ENCODE results near the gene NBPF4. TPM values are rescaled to one million over a fixed set of nuclear protein-coding genes. Genes with fewer than 3 reads are reported as not detected.
"Not testable (repeated sequence)": the region's sequence is repeated elsewhere in the genome, so short reads cannot be mapped to it uniquely, and the experiment has no call there.

NBPF4 gene
- total and polyA plus RNA-seq, 8 donors, result not detected

DNA sequence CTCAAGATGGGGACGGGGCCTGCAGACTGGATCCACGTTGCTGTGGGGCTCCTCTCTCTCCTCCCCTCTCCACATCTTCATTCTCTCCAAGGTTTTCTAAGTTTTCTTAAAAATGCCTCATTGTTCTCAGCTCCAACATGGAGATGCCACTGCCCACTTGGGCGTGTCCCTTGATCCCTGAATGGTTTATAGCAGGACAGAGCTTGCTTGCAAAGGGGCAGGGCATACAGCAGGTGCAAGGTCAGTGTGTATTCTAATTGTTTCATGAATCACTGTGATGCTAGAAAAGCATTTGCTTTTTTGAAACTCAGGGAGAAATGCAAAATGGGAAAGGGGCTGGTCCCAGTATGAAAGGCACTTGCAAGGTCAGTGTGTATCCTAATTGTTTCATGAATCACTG is 13.9 kb downstream of the NBPF4 start:
- intact Hi-C loops (cut with DNase I); DNase-seq; H3K27ac ChIP-seq; H3K4me3 ChIP-seq; H3K36me3 ChIP-seq; H3K4me1 ChIP-seq; ATAC-seq; H3K27me3 ChIP-seq; H3K9me3 ChIP-seq; FAIRE-seq: not testable (repeated sequence)
- no CpG with 5 or more reads among the region's 3 CpGs for WGBS, 2 donors

DNA sequence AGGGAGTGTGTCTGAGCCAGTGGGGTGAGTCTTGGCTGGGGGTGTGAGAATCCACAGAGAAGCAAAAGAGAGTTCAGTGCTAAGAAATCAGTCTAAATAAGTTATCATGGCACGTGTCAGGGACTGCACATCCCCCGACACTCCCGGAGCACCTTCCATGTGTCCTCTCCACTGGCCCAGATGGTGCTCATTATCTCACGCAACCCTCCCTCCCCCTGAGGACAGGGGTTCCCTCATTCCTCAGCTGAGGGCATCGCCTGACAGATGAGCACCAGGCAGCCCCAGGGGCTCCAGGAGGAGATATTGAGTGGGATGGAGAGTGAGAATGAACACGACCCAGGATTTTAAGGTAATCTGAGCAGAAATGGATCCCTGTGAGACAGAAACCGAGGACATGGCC is 16.1 kb downstream of the NBPF4 start:
- H3K27ac ChIP-seq; H3K4me1 ChIP-seq; H3K4me3 ChIP-seq; ATAC-seq; H3K9me3 ChIP-seq; intact Hi-C loops (cut with DNase I); DNase-seq; H3K27me3 ChIP-seq; H3K36me3 ChIP-seq; FAIRE-seq: not testable (repeated sequence)
- no CpG with 5 or more reads among the region's 7 CpGs for WGBS, 2 donors

DNA sequence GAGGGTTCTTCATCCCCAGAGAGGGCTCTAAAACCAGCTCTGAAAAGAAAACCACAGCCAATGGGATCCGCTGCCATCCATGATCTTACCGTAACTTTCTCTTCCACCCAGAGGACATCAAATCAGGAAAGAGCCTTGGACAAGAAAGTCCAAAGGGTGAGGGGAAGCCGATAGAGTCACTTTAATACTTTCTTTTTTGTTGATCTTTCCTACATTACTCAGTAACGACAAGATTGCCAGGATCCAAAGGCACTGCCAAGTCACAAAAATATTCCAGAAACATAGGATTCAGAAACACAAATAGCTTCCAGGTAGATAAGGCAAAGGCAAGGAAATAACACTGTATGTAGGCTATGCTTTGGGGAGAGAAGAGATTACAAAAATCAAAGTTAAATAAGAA is 17.0 kb downstream of the NBPF4 start:
- ATAC-seq; DNase-seq; H3K27me3 ChIP-seq; intact Hi-C loops (cut with DNase I); FAIRE-seq; H3K27ac ChIP-seq; H3K9me3 ChIP-seq; H3K36me3 ChIP-seq; H3K4me3 ChIP-seq; H3K4me1 ChIP-seq: not testable (repeated sequence)
- WGBS, 2 donors, result 10 to 25% methylated on average over 1 to 2 of the region's 4 CpGs

DNA sequence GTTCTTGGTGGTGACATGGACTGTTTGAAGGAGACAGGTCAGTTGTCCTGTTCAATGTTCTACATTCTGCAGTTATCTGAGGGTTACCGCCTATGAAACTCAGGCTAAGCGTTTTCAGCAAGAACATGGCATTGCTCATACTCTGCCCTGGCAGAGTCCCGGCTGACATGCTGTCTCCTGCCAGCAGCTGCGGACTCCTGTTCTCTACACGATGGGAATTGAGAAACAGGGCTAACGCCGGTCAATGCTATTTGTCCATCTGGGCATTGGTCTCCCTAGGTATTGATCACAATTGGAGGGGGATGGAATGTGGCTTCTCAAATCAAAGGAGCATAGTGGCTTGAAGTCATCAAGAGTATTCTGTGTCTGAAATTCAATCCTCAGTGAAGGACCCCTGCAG is 20.6 kb downstream of the NBPF4 start:
- H3K4me3 ChIP-seq; H3K4me1 ChIP-seq; H3K9me3 ChIP-seq; FAIRE-seq; H3K27ac ChIP-seq; intact Hi-C loops (cut with DNase I); H3K36me3 ChIP-seq; ATAC-seq; H3K27me3 ChIP-seq; DNase-seq: not testable (repeated sequence)
- 69 to 70% methylated on average over 7 of the region's 7 CpGs for WGBS, 2 donors

DNA sequence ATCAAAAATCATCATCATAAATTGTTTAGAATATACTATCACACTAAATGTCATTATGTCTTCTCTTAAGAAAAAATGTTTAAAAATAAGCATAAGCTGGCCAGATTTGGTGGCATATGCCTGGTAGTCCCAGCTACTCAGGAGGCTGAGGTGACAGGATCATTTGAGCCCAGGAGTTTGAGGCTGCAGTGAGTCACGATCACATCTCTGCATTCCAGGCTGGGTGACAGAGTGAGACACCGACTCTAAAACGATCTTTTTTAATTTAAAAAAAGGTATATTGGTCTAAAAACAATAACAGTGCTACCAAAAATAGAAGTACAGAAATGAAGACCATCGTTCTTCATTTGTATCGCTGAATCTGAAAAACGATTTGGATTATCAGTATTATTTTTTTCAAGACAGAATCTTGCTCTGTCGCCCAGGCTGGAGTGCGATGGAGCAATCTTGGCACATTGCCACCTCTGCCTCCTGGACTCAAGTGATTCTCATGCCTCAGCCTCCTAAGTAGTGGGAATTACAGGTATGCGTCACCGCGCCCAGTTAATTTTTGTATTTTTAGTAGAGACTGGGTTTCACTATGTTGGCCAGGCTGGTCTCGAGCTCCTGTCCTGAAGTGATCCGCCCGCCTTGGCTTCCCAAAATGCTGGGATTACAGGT is 26.2 kb downstream of the NBPF4 start:
- not testable (repeated sequence) for FAIRE-seq

DNA sequence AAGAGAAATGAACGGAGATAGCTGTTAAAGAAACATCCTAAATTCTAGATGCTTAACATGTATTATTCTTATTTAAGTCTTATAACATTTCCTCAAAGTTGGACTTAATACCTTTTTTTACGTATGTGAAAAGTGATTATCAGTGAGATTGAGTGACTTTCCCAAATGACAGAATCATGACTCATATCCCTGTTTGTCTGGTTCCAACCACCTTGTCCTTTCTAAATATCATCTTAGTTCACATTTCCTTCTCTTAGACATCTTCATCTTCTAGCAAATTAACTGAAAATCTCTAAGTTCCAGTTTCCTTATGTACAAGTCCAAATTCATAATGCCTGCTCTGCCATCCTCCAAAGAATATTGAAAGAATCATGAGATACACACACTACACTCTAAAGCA is 26.9 kb downstream of the NBPF4 start:
- H3K4me1 ChIP-seq; H3K27ac ChIP-seq; H3K27me3 ChIP-seq; intact Hi-C loops (cut with DNase I); H3K9me3 ChIP-seq; H3K36me3 ChIP-seq; DNase-seq; ATAC-seq; H3K4me3 ChIP-seq; FAIRE-seq: not testable (repeated sequence)
- 38 to 40% methylated on average over 2 of the region's 2 CpGs for whole genome bisulfite sequencing, 2 donors

More for the DNA sequence above, 26.2 kb downstream of the NBPF4 start:
- H3K4me1 ChIP-seq; ATAC-seq; H3K9me3 ChIP-seq; H3K27me3 ChIP-seq; DNase-seq; H3K36me3 ChIP-seq; intact Hi-C loops (cut with DNase I); H3K4me3 ChIP-seq; H3K27ac ChIP-seq: not testable (repeated sequence)
- 72 to 75% methylated on average over 14 of the region's 14 CpGs for WGBS, 2 donors

DNA sequence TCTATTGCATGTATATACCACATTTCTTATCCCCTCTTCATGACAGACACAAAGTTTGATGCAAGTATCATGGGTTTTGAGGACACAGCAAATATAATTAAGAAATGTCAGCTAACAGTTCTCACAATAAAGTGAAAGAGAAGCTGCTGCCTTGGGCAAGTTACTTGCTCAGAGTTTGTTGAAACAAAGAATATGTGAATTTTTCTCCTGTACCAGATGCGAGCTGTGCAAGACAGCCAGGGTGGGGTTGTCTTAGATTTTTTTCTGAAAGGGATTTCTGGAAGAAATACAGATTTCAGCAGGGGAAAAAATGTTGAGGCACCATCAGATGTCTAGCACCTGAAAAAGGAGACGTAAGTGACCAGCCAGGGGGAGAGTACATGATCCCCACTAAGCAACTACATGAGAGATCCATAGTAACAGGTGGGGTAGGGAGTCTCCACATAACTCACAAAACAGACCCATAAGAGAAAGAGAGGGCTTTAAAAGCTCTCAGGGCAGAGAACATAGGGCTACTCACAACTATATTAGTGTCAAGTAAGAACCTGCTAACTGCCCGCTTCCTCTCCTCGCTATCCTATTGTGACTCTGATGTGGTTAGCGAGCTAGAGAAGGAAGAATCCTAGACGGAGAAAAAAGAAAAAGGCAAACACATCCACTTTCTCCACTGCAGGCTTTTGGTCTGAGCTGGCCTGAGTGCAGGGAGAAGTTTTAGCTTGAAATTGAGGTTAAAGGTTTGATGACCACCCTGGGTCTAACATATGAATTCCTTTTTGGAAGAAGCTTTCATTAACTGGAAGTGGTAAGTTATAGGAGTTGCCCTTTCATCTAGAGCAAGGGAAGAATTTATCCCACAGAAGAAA is 27.6 kb downstream of the NBPF4 start:
- DNase-seq; H3K27ac ChIP-seq; intact Hi-C loops (cut with DNase I); ATAC-seq; H3K27me3 ChIP-seq; H3K9me3 ChIP-seq; H3K4me1 ChIP-seq; FAIRE-seq; H3K36me3 ChIP-seq; H3K4me3 ChIP-seq: not testable (repeated sequence)
- WGBS, 2 donors, result 65 to 77% methylated on average over 6 of the region's 6 CpGs

DNA sequence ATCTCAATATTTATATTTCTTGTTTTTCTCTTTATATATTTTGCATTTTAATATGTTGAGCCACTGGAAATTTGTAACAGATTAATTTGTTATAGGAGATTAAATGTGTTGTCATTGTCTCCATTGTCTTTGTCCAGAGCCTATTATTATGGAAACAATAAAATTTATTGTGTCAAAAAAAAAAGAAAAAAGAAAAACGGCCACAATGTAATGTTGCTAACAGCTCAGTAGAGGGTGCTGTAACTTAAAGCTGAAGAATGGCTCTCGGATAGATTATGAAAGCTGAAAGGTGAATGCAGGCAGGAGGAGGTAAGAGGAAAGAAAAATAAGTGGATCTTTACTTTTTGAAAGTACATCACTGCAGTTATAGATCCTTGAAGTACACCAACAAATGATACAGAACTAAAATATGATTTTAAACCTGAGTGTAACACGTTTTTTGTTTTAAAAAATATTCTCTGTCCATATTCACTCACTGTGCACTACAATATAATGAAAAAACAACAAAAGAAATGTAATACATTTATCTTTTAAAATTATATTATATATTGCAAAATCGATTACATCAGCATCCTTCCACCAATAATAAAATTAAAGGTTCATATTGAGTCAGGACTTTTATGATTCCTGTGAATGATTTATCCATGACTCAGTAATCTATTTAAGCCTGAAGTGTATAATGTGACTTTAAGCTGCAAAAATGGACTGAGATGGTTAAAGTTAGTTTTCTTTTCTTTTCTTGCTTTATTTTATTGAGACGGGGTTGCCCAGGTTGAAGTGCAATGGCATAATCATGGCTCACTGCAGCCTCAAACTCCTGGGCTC is 29.0 kb downstream of the NBPF4 start:
- intact Hi-C loops (cut with DNase I); H3K4me1 ChIP-seq; H3K27ac ChIP-seq; H3K36me3 ChIP-seq; DNase-seq; H3K9me3 ChIP-seq; H3K4me3 ChIP-seq: not testable (repeated sequence)
- peaks cover 0 to 13% (median 1%) of the 10 kb centered on the region in 4 donors for H3K27me3 ChIP-seq
- ATAC-seq (peak in 3 of 4 donors; percentile 78 to 90 (median 83)), FAIRE-seq (peak; percentile 97)
- TF ChIP-seq, protein P1, sequence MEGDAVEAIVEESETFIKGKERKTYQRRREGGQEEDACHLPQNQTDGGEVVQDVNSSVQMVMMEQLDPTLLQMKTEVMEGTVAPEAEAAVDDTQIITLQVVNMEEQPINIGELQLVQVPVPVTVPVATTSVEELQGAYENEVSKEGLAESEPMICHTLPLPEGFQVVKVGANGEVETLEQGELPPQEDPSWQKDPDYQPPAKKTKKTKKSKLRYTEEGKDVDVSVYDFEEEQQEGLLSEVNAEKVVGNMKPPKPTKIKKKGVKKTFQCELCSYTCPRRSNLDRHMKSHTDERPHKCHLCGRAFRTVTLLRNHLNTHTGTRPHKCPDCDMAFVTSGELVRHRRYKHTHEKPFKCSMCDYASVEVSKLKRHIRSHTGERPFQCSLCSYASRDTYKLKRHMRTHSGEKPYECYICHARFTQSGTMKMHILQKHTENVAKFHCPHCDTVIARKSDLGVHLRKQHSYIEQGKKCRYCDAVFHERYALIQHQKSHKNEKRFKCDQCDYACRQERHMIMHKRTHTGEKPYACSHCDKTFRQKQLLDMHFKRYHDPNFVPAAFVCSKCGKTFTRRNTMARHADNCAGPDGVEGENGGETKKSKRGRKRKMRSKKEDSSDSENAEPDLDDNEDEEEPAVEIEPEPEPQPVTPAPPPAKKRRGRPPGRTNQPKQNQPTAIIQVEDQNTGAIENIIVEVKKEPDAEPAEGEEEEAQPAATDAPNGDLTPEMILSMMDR (IDR thresholded peaks at IDR 0.05), result peak in 3 of 4 donors; percentile 33 to 53 (median 41)
- WGBS, 2 donors, result 5 to 9% methylated on average over 4 of the region's 5 CpGs
